ENCODE measurements around the gene AHCYL2.

The AHCYL2 gene

GRCh38 chr7:129354428-129355157, 129.8 kb downstream of the AHCYL2 start:
- Histone ChIP-seq H3K9me2 (ENCODE audit: low read depth, low read length) (no peaks in the 10 kb centered on the region), H3K36me3 (ENCODE audit: insufficient read depth, low read length) (no peaks in the 10 kb centered on the region), H3K4me2 (ENCODE audit: low read length) (no peak overlapping the region), H3K79me2 (ENCODE audit: insufficient read depth, low read length) (no peaks in the 10 kb centered on the region), H3K4me3 (ENCODE audit: low read depth, low read length, poor library complexity, severe bottlenecking) (no peak overlapping the region), H4K20me1 (ENCODE audit: insufficient read depth, low read length) (no peaks in the 10 kb centered on the region), H3K4me1 (ENCODE audit: insufficient read depth, low read length, severe bottlenecking) (no peaks in the 10 kb centered on the region), H2AFZ (ENCODE audit: low read length) (no peak overlapping the region), H3K27ac (ENCODE audit: low read depth, low read length, poor library complexity, severe bottlenecking) (no peak overlapping the region), H3K27me3 (ENCODE audit: insufficient read depth, low read length) (no peaks in the 10 kb centered on the region), H3F3A (ENCODE audit: insufficient read depth, low read length) (no peaks in the 10 kb centered on the region), H3K9me3 (ENCODE audit: low read length) (0 out of 2 replicates have a peak, but pooled peaks cover 3% of the 10 kb centered on the region), H3K9ac (ENCODE audit: low read length) (no peak overlapping the region)
- TF ChIP-seq CTCF (IDR thresholded peaks at IDR 0.05; ENCODE audit: low read length) (no peak), EZH2 (IDR thresholded peaks at IDR 0.05; ENCODE audit: borderline replicate concordance, low read length) (no peak)

- Histone ChIP-seq H3K4me2 (ENCODE audit: low read length) (no peak overlapping the region), H3F3A (ENCODE audit: insufficient read depth, low read length) (no peaks in the 10 kb centered on the region), H4K20me1 (ENCODE audit: insufficient read depth, low read length) (no peaks in the 10 kb centered on the region), H3K27ac (ENCODE audit: low read depth, low read length, poor library complexity, severe bottlenecking) (no peak overlapping the region), H3K9me2 (ENCODE audit: low read depth, low read length) (no peaks in the 10 kb centered on the region), H3K27me3 (ENCODE audit: insufficient read depth, low read length) (no peaks in the 10 kb centered on the region), H3K9ac (ENCODE audit: low read length) (no peak overlapping the region), H3K9me3 (ENCODE audit: low read length) (0 out of 2 replicates have a peak, but pooled peaks cover 3% of the 10 kb centered on the region), H3K36me3 (ENCODE audit: insufficient read depth, low read length) (no peaks in the 10 kb centered on the region), H3K4me3 (ENCODE audit: low read depth, low read length, poor library complexity, severe bottlenecking) (no peak overlapping the region), H3K79me2 (ENCODE audit: insufficient read depth, low read length) (no peaks in the 10 kb centered on the region), H3K4me1 (ENCODE audit: insufficient read depth, low read length, severe bottlenecking) (no peaks in the 10 kb centered on the region), H2AFZ (ENCODE audit: low read length) (no peak overlapping the region)
- TF ChIP-seq CTCF (IDR thresholded peaks at IDR 0.05; ENCODE audit: low read length) (no peak), EZH2 (IDR thresholded peaks at IDR 0.05; ENCODE audit: borderline replicate concordance, low read length) (no peak)
These were observed 131.3 kb downstream of the AHCYL2 start for GRCh38 chr7:129356176-129356575.

- no peaks in the 10 kb centered on the region for H3K9me2 ChIP-seq (ENCODE audit: low read depth, low read length)
- no peak overlapping the region for H3K27ac ChIP-seq (ENCODE audit: low read depth, low read length, poor library complexity, severe bottlenecking)
- no peaks in the 10 kb centered on the region for H3K36me3 ChIP-seq (ENCODE audit: insufficient read depth, low read length)
- no peaks in the 10 kb centered on the region for H3K9me3 ChIP-seq (ENCODE audit: low read length)
- no peak overlapping the region for H3K4me3 ChIP-seq (ENCODE audit: low read depth, low read length, poor library complexity, severe bottlenecking)
- no peaks in the 10 kb centered on the region for H3K79me2 ChIP-seq (ENCODE audit: insufficient read depth, low read length)
- H3K9ac ChIP-seq (ENCODE audit: low read length) = no peak overlapping the region
- H2AFZ ChIP-seq (ENCODE audit: low read length) = no peak overlapping the region
- H4K20me1 ChIP-seq (ENCODE audit: insufficient read depth, low read length) = no peaks in the 10 kb centered on the region
- TF ChIP-seq EZH2 (IDR thresholded peaks at IDR 0.05; ENCODE audit: borderline replicate concordance, low read length) (no peak), CTCF (IDR thresholded peaks at IDR 0.05; ENCODE audit: low read length) (no peak)
- no peaks in the 10 kb centered on the region for H3K4me1 ChIP-seq (ENCODE audit: insufficient read depth, low read length, severe bottlenecking)
- no peak overlapping the region for H3K4me2 ChIP-seq (ENCODE audit: low read length)
- H3F3A ChIP-seq (ENCODE audit: insufficient read depth, low read length) = no peaks in the 10 kb centered on the region
- no peaks in the 10 kb centered on the region for H3K27me3 ChIP-seq (ENCODE audit: insufficient read depth, low read length)
These were observed 134.3 kb downstream of the AHCYL2 start for GRCh38 chr7:129359176-129359575.

Measured in OCI-LY1 (cell line).